Right atrium auricular region (tissue), 2 donors: Measurements from ENCODE around the gene PARP1. TPM values are rescaled to one million over a fixed set of nuclear protein-coding genes. Genes with fewer than 3 reads are reported as not detected.

Experiments used
- DNase-seq: peaks from one replicate; pipeline ENCODE4 v3.0.0-alpha.2; 2019; ENCODE audit warnings: low spot score
- H3K27ac ChIP-seq, 2 donors: fragments of 200-600 bp; sonication (generic); 1 replicate in 1 of 2; 2 replicates in 1 of 2; pipeline ENCODE4 v1.5.1; 2016 to 2019
- H3K27me3 ChIP-seq, 2 donors: fragments of 200-600 bp; sonication (generic); one replicate each; pipeline versions ENCODE4 v1.5.1 to v1.6.0; 2017 to 2019
- H3K36me3 ChIP-seq: fragments of 200-600 bp; sonication (generic); one replicate; pipeline ENCODE4 v1.5.1; 2016
- H3K4me1 ChIP-seq, 2 donors: fragments of 200-600 bp; sonication (generic); one replicate each; pipeline versions ENCODE4 v1.5.1 to v1.6.0; 2017 to 2019
- H3K4me3 ChIP-seq, 2 donors: fragments of 200-600 bp; sonication (generic); 1 replicate in 1 of 2; 2 replicates in 1 of 2; pipeline ENCODE4 v1.5.1; 2017 to 2019; ENCODE audit warnings: mild to moderate bottlenecking in 1 of 2, moderate library complexity in 1 of 2
- H3K9me3 ChIP-seq, 2 donors: fragments of 200-600 bp; sonication (generic); one replicate each; pipeline ENCODE4 v1.5.1; 2019
- CTCF ChIP-seq, 2 donors: fragments of 200-600 bp; sonication (generic); IDR thresholded peaks; one replicate each; pipeline ENCODE4 v1.5.1; 2019; ENCODE audit warnings: antibody characterized with exemption in 2 of 2
- total RNA-seq, 2 donors: library from RNA; depleted of rRNA; stranded (reverse); fragments of >200 nt; gene quantifications; one replicate each; pipeline ENCODE4 v1.1.0, GENCODE V29; 2016

Gene PARP1
- total RNA-seq, 2 donors from 2014 or later: 68.0 to 70.6 TPM

- DNase-seq: no peak
- Histone ChIP-seq H3K9me3 (no peaks in the 10 kb centered on the region), H3K4me3 (no peak overlapping the region), H3K36me3 (peaks cover 64% of the 10 kb centered on the region), H3K27ac (no peak overlapping the region), H3K4me1 (peaks cover 0 to 32% of the 10 kb centered on the region in 2 donors), H3K27me3 (no peaks in the 10 kb centered on the region)
- TF ChIP-seq CTCF (IDR thresholded peaks at IDR 0.05): no peak
Observed at GRCh38 chr1:226370144-226370923, 37.6 kb downstream of the PARP1 start.

- no peak for TF ChIP-seq CTCF (IDR thresholded peaks at IDR 0.05)
- DNase-seq: no peak
- Histone ChIP-seq H3K27ac (no peak overlapping the region), H3K4me3 (no peak overlapping the region), H3K36me3 (peaks cover 63% of the 10 kb centered on the region), H3K9me3 (no peaks in the 10 kb centered on the region), H3K4me1 (peaks cover 0 to 39% of the 10 kb centered on the region in 2 donors), H3K27me3 (no peaks in the 10 kb centered on the region)
Observed at GRCh38 chr1:226369110-226369509, 38.8 kb downstream of the PARP1 start.

GRCh38 chr1:226366290-226366689 is 41.6 kb downstream of the PARP1 start:
- no peak for TF ChIP-seq CTCF (IDR thresholded peaks at IDR 0.05)
- Histone ChIP-seq H3K9me3 (no peaks in the 10 kb centered on the region), H3K27ac (no peak overlapping the region), H3K4me3 (no peak overlapping the region), H3K36me3 (peaks cover 81% of the 10 kb centered on the region), H3K4me1 (peaks cover 0 to 34% of the 10 kb centered on the region in 2 donors), H3K27me3 (no peaks in the 10 kb centered on the region)
- no peak for DNase-seq

GRCh38 chr1:226365831-226366231 is 42.1 kb downstream of the PARP1 start:
- peaks cover 0 to 30% of the 10 kb centered on the region in 2 donors for H3K4me1 ChIP-seq
- TF ChIP-seq CTCF (IDR thresholded peaks at IDR 0.05): no peak
- no peak overlapping the region for H3K4me3 ChIP-seq
- no peak overlapping the region for H3K27ac ChIP-seq
- H3K9me3 ChIP-seq: no peaks in the 10 kb centered on the region
- DNase-seq: no peak
- no peaks in the 10 kb centered on the region for H3K27me3 ChIP-seq
- H3K36me3 ChIP-seq: peaks cover 85% of the 10 kb centered on the region

GRCh38 chr1:226364901-226365565 is 42.9 kb downstream of the PARP1 start:
- H3K9me3 ChIP-seq: no peaks in the 10 kb centered on the region
- H3K27ac ChIP-seq: peak overlapping the region; percentile 13 to 61
- no peak overlapping the region for H3K4me3 ChIP-seq
- DNase-seq: no peak
- TF ChIP-seq CTCF (IDR thresholded peaks at IDR 0.05): no peak
- H3K36me3 ChIP-seq: peaks cover 91% of the 10 kb centered on the region
- peaks cover 0 to 23% of the 10 kb centered on the region in 2 donors for H3K4me1 ChIP-seq
- H3K27me3 ChIP-seq: no peaks in the 10 kb centered on the region
